ENCODE data around the gene NRM.

NRM gene

DNA sequence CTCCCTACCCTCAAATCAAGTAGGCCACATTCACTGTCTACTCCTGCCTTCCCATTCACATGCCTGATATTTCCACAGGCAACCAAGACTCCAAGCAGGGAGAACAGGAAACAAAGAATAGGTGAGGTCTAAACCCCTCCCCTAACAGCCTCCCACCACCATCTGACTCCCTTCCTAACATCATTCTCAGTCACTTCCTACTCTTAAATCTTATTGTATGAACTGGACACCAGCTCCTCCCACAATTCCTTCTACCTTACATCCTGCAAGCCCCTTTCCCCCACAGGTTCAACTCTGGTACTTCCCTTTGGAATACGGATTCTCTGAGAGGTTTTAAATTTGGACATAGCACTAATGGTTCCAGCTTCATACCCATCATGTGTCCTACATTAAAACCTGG is 44.8 kb downstream of the NRM start:
- Mint-ChIP-seq H3K27ac (peak overlapping the region; percentile 78), H3K9me3 (ENCODE audit: low read depth) (no peaks in the 10 kb centered on the region), H3K4me1 (ENCODE audit: low read depth) (peaks cover 35% of the 10 kb centered on the region), H3K4me3 (peak overlapping the region; percentile 92), H3K27me3 (no peaks in the 10 kb centered on the region), H3K36me3 (peaks cover 3% of the 10 kb centered on the region)

DNA sequence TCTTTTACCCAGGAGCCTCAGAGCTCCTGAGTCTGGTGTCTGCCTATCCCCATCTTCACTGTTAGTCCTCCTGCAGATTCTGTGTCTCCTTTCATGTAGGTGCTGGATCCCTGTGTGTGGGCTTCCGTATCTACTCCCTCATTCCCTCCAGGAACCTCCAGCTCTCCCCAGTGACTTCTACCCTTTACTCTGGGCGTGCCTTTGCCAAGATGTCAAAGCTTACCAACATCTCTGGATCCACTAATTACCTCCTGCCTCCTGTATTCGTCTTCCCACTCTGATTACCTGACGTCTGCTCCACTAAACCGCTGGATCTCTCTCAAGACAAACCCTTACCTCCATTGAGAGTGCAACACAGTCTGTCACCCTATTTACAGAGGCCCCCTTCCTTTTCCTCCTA is 46.0 kb downstream of the NRM start:
- Mint-ChIP-seq H3K9me3 (ENCODE audit: low read depth) (no peaks in the 10 kb centered on the region), H3K27ac (no peak overlapping the region), H3K4me1 (ENCODE audit: low read depth) (peaks cover 45% of the 10 kb centered on the region), H3K36me3 (peaks cover 7% of the 10 kb centered on the region), H3K4me3 (no peak overlapping the region), H3K27me3 (no peaks in the 10 kb centered on the region)

DNA sequence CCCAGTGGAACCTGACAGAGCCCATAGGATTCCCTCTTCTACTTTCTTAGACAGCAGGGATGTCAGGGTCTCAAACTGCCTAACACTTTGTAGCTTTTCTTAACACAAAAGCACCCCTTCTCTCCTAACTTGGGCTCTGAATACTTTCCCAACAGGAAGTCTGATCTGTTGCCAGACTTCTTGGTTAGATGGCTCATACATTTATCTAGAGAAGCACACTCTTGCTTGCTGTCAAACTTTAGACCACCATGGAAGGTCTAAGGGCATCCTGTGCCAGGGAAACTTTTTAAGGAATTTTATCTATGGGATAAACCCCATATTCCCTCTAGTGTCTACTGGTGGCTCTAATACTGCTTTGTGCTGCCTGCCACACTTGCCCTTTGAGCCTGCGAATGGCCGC is 47.1 kb downstream of the NRM start:
- Mint-ChIP-seq H3K9me3 (ENCODE audit: low read depth) (no peaks in the 10 kb centered on the region), H3K4me1 (ENCODE audit: low read depth) (peaks cover 42% of the 10 kb centered on the region), H3K4me3 (no peak overlapping the region), H3K36me3 (peaks cover 7% of the 10 kb centered on the region), H3K27ac (peak overlapping the region; percentile 16), H3K27me3 (no peaks in the 10 kb centered on the region)

DNA sequence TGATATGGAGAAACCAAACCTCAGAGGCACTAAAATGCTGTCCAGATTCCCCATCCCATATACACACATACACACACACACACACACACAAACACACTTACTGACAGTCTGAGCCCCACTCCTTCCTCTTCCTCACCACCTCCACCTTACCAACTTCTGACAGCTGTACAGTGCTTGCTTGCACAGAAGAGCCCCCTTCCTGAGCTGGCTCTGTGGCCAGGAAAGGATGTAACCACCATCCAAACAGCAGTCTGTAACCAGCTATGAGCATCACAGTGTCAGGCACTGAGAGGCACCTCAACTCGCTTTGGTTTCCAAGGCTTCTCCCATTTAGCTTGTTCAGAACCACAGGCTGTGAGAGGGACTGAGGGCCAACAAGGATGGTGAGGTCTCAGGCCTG is 49.7 kb downstream of the NRM start:
- Mint-ChIP-seq H3K9me3 (ENCODE audit: low read depth) (no peaks in the 10 kb centered on the region), H3K4me1 (ENCODE audit: low read depth) (peaks cover 28% of the 10 kb centered on the region), H3K27me3 (no peaks in the 10 kb centered on the region), H3K4me3 (peak overlapping the region; percentile 61), H3K27ac (peak overlapping the region; percentile 88), H3K36me3 (peaks cover 6% of the 10 kb centered on the region)

DNA sequence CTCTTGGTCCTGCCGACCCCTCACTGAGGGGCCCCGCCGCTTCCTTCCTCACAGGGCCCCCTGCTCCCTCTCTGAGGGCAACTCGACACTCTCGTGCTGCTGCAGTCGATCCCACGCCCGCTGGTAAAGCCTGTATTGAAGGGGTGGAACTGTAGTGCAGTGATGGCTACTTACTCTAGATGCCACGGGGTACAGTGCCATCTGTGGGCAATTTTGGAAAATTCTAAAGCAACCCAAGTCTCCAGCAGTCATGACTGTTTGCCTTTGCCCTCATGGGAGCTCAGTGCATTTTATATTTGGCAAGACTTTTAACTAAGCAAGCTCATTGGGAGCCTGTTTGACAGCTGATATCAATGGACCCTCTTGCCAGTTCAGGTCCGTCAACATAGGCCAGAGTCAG is 50.3 kb downstream of the NRM start:
- Mint-ChIP-seq H3K27ac (peak overlapping the region; percentile 88), H3K4me1 (ENCODE audit: low read depth) (peaks cover 23% of the 10 kb centered on the region), H3K4me3 (no peak overlapping the region), H3K27me3 (no peaks in the 10 kb centered on the region), H3K36me3 (peaks cover 5% of the 10 kb centered on the region), H3K9me3 (ENCODE audit: low read depth) (no peaks in the 10 kb centered on the region)
